ENCODE results near the gene GPR108. TPM values are rescaled to one million over a fixed set of nuclear protein-coding genes. Genes with fewer than 3 reads are reported as not detected.

GPR108 gene
- total RNA-seq, 2 experiments from 2014 or later = 63.2 to 88.3 TPM

GRCh38 chr19:6690160-6690885 lies 47.1 kb downstream of the GPR108 start:
- ChIA-PET CTCF (ENCODE audit: unreplicated experiment) (no interaction called here), POLR2A (no interaction called here)
- intact Hi-C loops (cut with micrococcal nuclease; ENCODE audit: unreplicated experiment) = no loop called here
- TF ChIP-seq EZH2phosphoT487 (IDR thresholded peaks at IDR 0.05; ENCODE audit: borderline replicate concordance, low read depth, low read length) = no peak
- TF ChIP-seq CTCF (conservative IDR thresholded peaks at IDR 0.05; ENCODE audit: low read length) = no peak
- H3K4me1 ChIP-seq (ENCODE audit: insufficient read depth, low read length, poor library complexity, severe bottlenecking) = no peaks in the 10 kb centered on the region
- no peak overlapping the region for H2AFZ ChIP-seq (ENCODE audit: low read length)
- BruUV-seq (replicated peaks) = no TSS peak
- H3K9me3 ChIP-seq (ENCODE audit: low read length) = no peaks in the 10 kb centered on the region; the same call in 1 of the 2 replicates
- no peak for DNase-seq (ENCODE audit: low spot score)
- no peaks in the 10 kb centered on the region for H4K20me1 ChIP-seq (ENCODE audit: insufficient read depth, low read length)
- no peak overlapping the region for H3K4me3 ChIP-seq (ENCODE audit: low read depth, low read length, poor library complexity, severe bottlenecking)
- H3K36me3 ChIP-seq (ENCODE audit: insufficient read depth, low read length) = no peaks in the 10 kb centered on the region
- H3K9me2 ChIP-seq (ENCODE audit: insufficient read depth, low read length) = no peaks in the 10 kb centered on the region
- no peak overlapping the region for H3K27ac ChIP-seq (ENCODE audit: low read depth, low read length, poor library complexity, severe bottlenecking)
- no peaks in the 10 kb centered on the region for H3K79me2 ChIP-seq (ENCODE audit: insufficient read depth, low read depth, low read length)
- no peak overlapping the region for H3K4me2 ChIP-seq (ENCODE audit: low read length)

- no TSS peak for BruUV-seq (replicated peaks)
- Histone ChIP-seq H3K36me3 (ENCODE audit: insufficient read depth, low read length) (no peaks in the 10 kb centered on the region), H2AFZ (ENCODE audit: low read length) (no peak overlapping the region), H3K9me2 (ENCODE audit: insufficient read depth, low read length) (no peaks in the 10 kb centered on the region), H3K4me3 (ENCODE audit: low read depth, low read length, poor library complexity, severe bottlenecking) (no peak overlapping the region), H3K79me2 (ENCODE audit: insufficient read depth, low read depth, low read length) (no peaks in the 10 kb centered on the region), H3K9me3 (ENCODE audit: low read length) (no peaks in the 10 kb centered on the region; the same call in 1 of the 2 replicates), H3K27ac (ENCODE audit: low read depth, low read length, poor library complexity, severe bottlenecking) (no peak overlapping the region), H3K4me1 (ENCODE audit: insufficient read depth, low read length, poor library complexity, severe bottlenecking) (peaks cover 12% of the 10 kb centered on the region), H4K20me1 (ENCODE audit: insufficient read depth, low read length) (no peaks in the 10 kb centered on the region), H3K4me2 (ENCODE audit: low read length) (no peak overlapping the region)
- intact Hi-C loops (cut with micrococcal nuclease; ENCODE audit: unreplicated experiment) = no loop called here
- no peak for TF ChIP-seq EZH2phosphoT487 (IDR thresholded peaks at IDR 0.05; ENCODE audit: borderline replicate concordance, low read depth, low read length)
- TF ChIP-seq CTCF (conservative IDR thresholded peaks at IDR 0.05; ENCODE audit: low read length) = no peak
- ChIA-PET CTCF (ENCODE audit: unreplicated experiment) (no interaction called here), POLR2A (interaction anchor here (0.6 kb wide), 1 partner anchor 177 kb away, joined by 3 read pairs; no protein-coding TSS in a partner anchor)
- no peak for DNase-seq (ENCODE audit: low spot score)
Observed at GRCh38 chr19:6687114-6687513, 50.3 kb downstream of the GPR108 start.

- POLR2A ChIA-PET = no interaction called here
- CTCF ChIA-PET (ENCODE audit: unreplicated experiment) = interaction anchor here (0.6 kb wide), 1 partner anchor 30 kb away, joined by 4 read pairs; no protein-coding TSS in a partner anchor
- intact Hi-C loops (cut with micrococcal nuclease; ENCODE audit: unreplicated experiment) = no loop called here
- TF ChIP-seq EZH2phosphoT487 (IDR thresholded peaks at IDR 0.05; ENCODE audit: borderline replicate concordance, low read depth, low read length) = no peak
- TF ChIP-seq CTCF (conservative IDR thresholded peaks at IDR 0.05; ENCODE audit: low read length) = no peak
- H2AFZ ChIP-seq (ENCODE audit: low read length) = no peak overlapping the region
- BruUV-seq (replicated peaks) = no TSS peak
- H3K36me3 ChIP-seq (ENCODE audit: insufficient read depth, low read length) = no peaks in the 10 kb centered on the region
- no peaks in the 10 kb centered on the region for H3K79me2 ChIP-seq (ENCODE audit: insufficient read depth, low read depth, low read length)
- peaks cover 12% of the 10 kb centered on the region for H3K4me1 ChIP-seq (ENCODE audit: insufficient read depth, low read length, poor library complexity, severe bottlenecking)
- no peak overlapping the region for H3K27ac ChIP-seq (ENCODE audit: low read depth, low read length, poor library complexity, severe bottlenecking)
- no peaks in the 10 kb centered on the region for H4K20me1 ChIP-seq (ENCODE audit: insufficient read depth, low read length)
- no peak for DNase-seq (ENCODE audit: low spot score)
- H3K9me3 ChIP-seq (ENCODE audit: low read length) = no peaks in the 10 kb centered on the region; the same call in 1 of the 2 replicates
- no peak overlapping the region for H3K4me2 ChIP-seq (ENCODE audit: low read length)
- H3K4me3 ChIP-seq (ENCODE audit: low read depth, low read length, poor library complexity, severe bottlenecking) = no peak overlapping the region
- H3K9me2 ChIP-seq (ENCODE audit: insufficient read depth, low read length) = no peaks in the 10 kb centered on the region
Observed at GRCh38 chr19:6686628-6686975, 50.8 kb downstream of the GPR108 start.
